Gastrocnemius medialis (tissue), 4 donors: ENCODE measurements around the gene RASSF1.

Source experiments
- CTCF ChIP-seq, 5 experiments: fragments of 450-650 bp in 3 of 5; fragments of 200-600 bp in 2 of 5; sonication (generic) in 2 of 5; IDR thresholded peaks in 4 of 5; conservative IDR thresholded peaks in 1 of 5; 1 replicate in 4 of 5; 2 replicates in 1 of 5; pipeline ENCODE4 v1.5.1; 2016 to 2019; ENCODE audit warnings: antibody characterized with exemption in 5 of 5, mild to moderate bottlenecking in 3 of 5, moderate library complexity in 3 of 5
- POLR2A ChIP-seq, 2 donors: fragments of 450-650 bp; IDR thresholded peaks; one replicate each; pipeline ENCODE4 v1.6.1; 2017; ENCODE audit warnings: antibody characterized with exemption in 2 of 2, mild to moderate bottlenecking in 2 of 2, moderate library complexity in 2 of 2

- TF ChIP-seq CTCF (IDR thresholded peaks at IDR 0.05 in 4 of 5, conservative IDR thresholded peaks at IDR 0.05 in 1 of 5) (no peak), POLR2A (IDR thresholded peaks at IDR 0.05) (no peak)
These were observed 24.0 kb upstream of the RASSF1 start for GRCh38 chr3:50364573-50365079.
